H9 (cell line): Measurements from ENCODE around the gene DSCAM. TPM values are rescaled to one million over a fixed set of nuclear protein-coding genes. Genes with fewer than 3 reads are reported as not detected.

Experiments used
- DNase-seq: peaks from one replicate; pipeline ENCODE4 v3.0.0-alpha.2; 2017
- H2AFZ ChIP-seq: one replicate; pipeline ENCODE4 v1.6.1; 2013; ENCODE audit warnings: mild to moderate bottlenecking, low read length, control low read depth, moderate library complexity
- H2AK5ac ChIP-seq: 2 replicates; pipeline ENCODE4 v1.6.1; 2013; ENCODE audit warnings: low read length, control low read depth, mixed read lengths; ENCODE audit not compliant: insufficient read length
- H2BK120ac ChIP-seq: one replicate; pipeline ENCODE4 v1.6.1; 2013; ENCODE audit warnings: low read depth, mild to moderate bottlenecking, low read length, control low read depth, inconsistent platforms; ENCODE audit not compliant: poor library complexity, severe bottlenecking
- H2BK12ac ChIP-seq: 2 replicates; pipeline ENCODE4 v1.6.1; 2013; ENCODE audit warnings: low read length, control low read depth, mixed read lengths, low read depth; ENCODE audit not compliant: insufficient read length
- H2BK15ac ChIP-seq: 2 replicates; pipeline ENCODE4 v1.6.1; 2013; ENCODE audit warnings: low read depth, low read length, control low read depth
- H2BK20ac ChIP-seq: one replicate; pipeline ENCODE4 v1.6.1; 2013; ENCODE audit warnings: low read depth, mild to moderate bottlenecking, low read length, control low read depth, inconsistent platforms; ENCODE audit not compliant: poor library complexity, severe bottlenecking
- H2BK5ac ChIP-seq: 2 replicates; pipeline ENCODE4 v1.6.1; 2013; ENCODE audit warnings: low read length, control low read depth, mixed read lengths; ENCODE audit not compliant: insufficient read length
- H3K14ac ChIP-seq: 2 replicates; pipeline ENCODE4 v1.6.1; 2013; ENCODE audit warnings: low read length, control low read depth; ENCODE audit not compliant: insufficient read depth
- H3K18ac ChIP-seq: 2 replicates; pipeline ENCODE4 v1.6.1; 2013; ENCODE audit warnings: low read depth, mild to moderate bottlenecking, mixed read lengths, low read length, control low read depth; ENCODE audit not compliant: insufficient read length
- H3K23ac ChIP-seq: 2 replicates; pipeline ENCODE4 v1.6.1; 2013; ENCODE audit warnings: low read length, control low read depth, mixed read lengths, low read depth; ENCODE audit not compliant: insufficient read length
- H3K23me2 ChIP-seq: 2 replicates; pipeline ENCODE4 v1.6.1; 2013; ENCODE audit warnings: low read depth, mild to moderate bottlenecking, mixed read lengths, low read length, control low read depth; ENCODE audit not compliant: insufficient read length, poor library complexity, severe bottlenecking
- H3K27ac ChIP-seq: 2 replicates; pipeline ENCODE4 v1.5.1; 2013; ENCODE audit warnings: low read length, control low read depth, mixed read lengths, low read depth; ENCODE audit not compliant: insufficient read length
- H3K27me3 ChIP-seq: 2 replicates; pipeline ENCODE4 v1.6.1; 2013; ENCODE audit warnings: low read length, control low read depth, inconsistent platforms; ENCODE audit not compliant: insufficient read depth
- H3K4ac ChIP-seq: 2 replicates; pipeline ENCODE4 v1.6.1; 2013; ENCODE audit warnings: low read depth, mild to moderate bottlenecking, control low read depth, inconsistent platforms, low read length, moderate library complexity
- H3K4me1 ChIP-seq: 2 replicates; pipeline ENCODE4 v1.6.1; 2013; ENCODE audit warnings: low read length, control low read depth, inconsistent platforms; ENCODE audit not compliant: insufficient read depth
- H3K4me2 ChIP-seq: 2 replicates; pipeline ENCODE4 v1.6.1; 2013; ENCODE audit warnings: low read length, control low read depth, mixed read lengths; ENCODE audit not compliant: insufficient read length, insufficient read depth
- H3K56ac ChIP-seq: 2 replicates; pipeline ENCODE4 v1.6.1; 2013; ENCODE audit warnings: low read depth, mild to moderate bottlenecking, mixed read lengths, low read length, control low read depth; ENCODE audit not compliant: insufficient read length
- H3K79me1 ChIP-seq: 2 replicates; pipeline ENCODE4 v1.6.1; 2013; ENCODE audit warnings: low read depth, mild to moderate bottlenecking, moderate library complexity, low read length, control low read depth, inconsistent platforms; ENCODE audit not compliant: insufficient read depth, poor library complexity, severe bottlenecking
- H3K79me2 ChIP-seq: 2 replicates; pipeline ENCODE4 v1.6.1; 2013; ENCODE audit warnings: low read length, control low read depth, inconsistent platforms; ENCODE audit not compliant: insufficient read depth
- H3K9ac ChIP-seq: 2 replicates; pipeline ENCODE4 v1.6.1; 2013; ENCODE audit warnings: low read length, control low read depth, mixed read lengths; ENCODE audit not compliant: insufficient read length; ENCODE audit errors: extremely low read depth
- H3K9me3 ChIP-seq: one replicate; pipeline ENCODE4 v1.6.1; 2013; ENCODE audit warnings: low read depth, low read length, inconsistent platforms; ENCODE audit not compliant: control insufficient read depth
- H3T11ph ChIP-seq: one replicate; pipeline ENCODE4 v1.6.1; 2013; ENCODE audit warnings: mild to moderate bottlenecking, low read length, control low read depth, inconsistent platforms
- H4K20me1 ChIP-seq: one replicate; pipeline ENCODE4 v1.6.1; 2013; ENCODE audit not compliant: control insufficient read depth, insufficient read length, insufficient read depth
- H4K5ac ChIP-seq: 2 replicates; pipeline ENCODE4 v1.6.1; 2013; ENCODE audit warnings: low read depth, mild to moderate bottlenecking, mixed read lengths, low read length, control low read depth; ENCODE audit not compliant: insufficient read length
- H4K8ac ChIP-seq: replicated peaks from 2 replicates; pipeline ENCODE4 v1.6.1; 2013; ENCODE audit warnings: low read length, control low read depth, mixed read lengths, low read depth; ENCODE audit not compliant: insufficient read length
- H4K91ac ChIP-seq: 2 replicates; pipeline ENCODE4 v1.6.1; 2013; ENCODE audit warnings: low read depth, mild to moderate bottlenecking, moderate library complexity, mixed read lengths, low read length, control low read depth; ENCODE audit not compliant: insufficient read length
- H3K27ac Mint-ChIP-seq, 3 experiments: 2 replicates in 2 of 3; 3 replicates in 1 of 3; pipeline ENCODE4 v1.8.0; 2020 to 2021; ENCODE audit warnings: mixed read lengths in 3 of 3, mild to moderate bottlenecking in 1 of 3, moderate library complexity in 1 of 3
- H3K27me3 Mint-ChIP-seq: 2 replicates; pipeline ENCODE4 v1.8.0; 2021; ENCODE audit warnings: low read depth, mild to moderate bottlenecking, moderate library complexity, mixed read lengths
- H3K36me3 Mint-ChIP-seq, 3 experiments: 2 replicates in 2 of 3; 3 replicates in 1 of 3; pipeline ENCODE4 v1.8.0; 2020 to 2021; ENCODE audit warnings: low read depth in 3 of 3, mixed read lengths in 3 of 3; ENCODE audit not compliant: insufficient read depth in 1 of 3
- H3K4me1 Mint-ChIP-seq, 2 experiments: 2 replicates each; pipeline ENCODE4 v1.8.0; 2020; ENCODE audit warnings: mixed read lengths in 2 of 2
- H3K4me3 Mint-ChIP-seq, 2 experiments: 2 replicates in 1 of 2; 3 replicates in 1 of 2; pipeline ENCODE4 v1.8.0; 2020 to 2021; ENCODE audit warnings: mild to moderate bottlenecking in 2 of 2, mixed read lengths in 2 of 2, moderate library complexity in 1 of 2
- H3K9me3 Mint-ChIP-seq, 2 experiments: 2 replicates in 1 of 2; 3 replicates in 1 of 2; pipeline ENCODE4 v1.8.0; 2020; ENCODE audit warnings: mild to moderate bottlenecking in 2 of 2, mixed read lengths in 2 of 2, moderate library complexity in 1 of 2
- CTCF ChIP-seq: fragments of 200-600 bp; sonication (generic); conservative IDR thresholded peaks from 3 replicates; pipeline ENCODE4 v1.8.0; 2021; ENCODE audit warnings: antibody characterized with exemption, mild to moderate bottlenecking
- WGBS: extraction: QIAGEN DNeasy Blood & Tissue Kit; methylation state at CpG from one replicate; pipeline ENCODE4 v1.1.7; 2013; ENCODE audit warnings: missing lambda C conversion rate, low lambda C conversion rate, mixed read lengths; ENCODE audit not compliant: insufficient read length; ENCODE audit errors: extremely low coverage; 5-methylcytosine and 5-hydroxymethylcytosine counted together
- total RNA-seq: library from RNA; stranded (reverse); gene quantifications from 2 replicates; pipeline ENCODE4 v1.2.1, GENCODE V29; 2021

DSCAM gene
- total RNA-seq, 1 experiment from 2014 or later: 0.17 TPM

- no peak overlapping the region for H2BK15ac ChIP-seq
- no peaks in the 10 kb centered on the region for H4K20me1 ChIP-seq
- H3K9ac ChIP-seq: no peak overlapping the region
- no CpG with 5 or more reads among the region's 6 CpGs for WGBS
- no peak overlapping the region for H2BK20ac ChIP-seq
- no peak overlapping the region for H3K4me3 Mint-ChIP-seq
- H3K23me2 ChIP-seq: no peaks in the 10 kb centered on the region
- H2BK12ac ChIP-seq: no peak overlapping the region
- H3K56ac ChIP-seq: no peak overlapping the region
- no peak overlapping the region for H3T11ph ChIP-seq
- TF ChIP-seq CTCF: no peak
- no peak overlapping the region for H3K27ac ChIP-seq
- H4K91ac ChIP-seq: no peak overlapping the region
- no peak overlapping the region for H3K27ac Mint-ChIP-seq
- H3K14ac ChIP-seq: no peak overlapping the region
- no peak overlapping the region for H3K4me2 ChIP-seq
- no peaks in the 10 kb centered on the region for H3K27me3 ChIP-seq
- no peak overlapping the region for H2BK5ac ChIP-seq
- no peaks in the 10 kb centered on the region for H3K79me2 ChIP-seq
- peaks cover 5 to 8% of the 10 kb centered on the region in 2 experiments for H3K4me1 Mint-ChIP-seq
- H2AFZ ChIP-seq: no peak overlapping the region
- no peaks in the 10 kb centered on the region for H3K79me1 ChIP-seq
- DNase-seq: no peak
- no peaks in the 10 kb centered on the region for H3K4me1 ChIP-seq
- no peak overlapping the region for H3K23ac ChIP-seq
- no peak overlapping the region for H4K8ac ChIP-seq
- H3K9me3 ChIP-seq: no peaks in the 10 kb centered on the region
- H3K9me3 Mint-ChIP-seq: peaks cover 11 to 14% of the 10 kb centered on the region in 2 experiments
- peaks cover 2% of the 10 kb centered on the region for H3K27me3 Mint-ChIP-seq
- H3K36me3 Mint-ChIP-seq: peaks cover 9 to 11% (median 9%) of the 10 kb centered on the region in 3 experiments
- H4K5ac ChIP-seq: no peak overlapping the region
- no peak overlapping the region for H2BK120ac ChIP-seq
- no peak overlapping the region for H3K4ac ChIP-seq
- no peak overlapping the region for H2AK5ac ChIP-seq
- H3K18ac ChIP-seq: no peak overlapping the region
These were observed 669.0 kb downstream of the DSCAM start for GRCh38 chr21:40177979-40178378.
